HG02973 (cell line): ENCODE data around the gene FAM9B.
"Not testable (repeated sequence)": the region's sequence is repeated elsewhere in the genome, so short reads cannot be mapped to it uniquely, and the experiment has no call there.

ENCODE experiments used
- ATAC-seq: cut with Tn5 transposase; IDR thresholded peaks from one replicate; pipeline ENCODE4 v1.9.1; 2021; ENCODE audit warnings: moderate library complexity; ENCODE audit not compliant: unreplicated experiment

FAM9B gene

DNA sequence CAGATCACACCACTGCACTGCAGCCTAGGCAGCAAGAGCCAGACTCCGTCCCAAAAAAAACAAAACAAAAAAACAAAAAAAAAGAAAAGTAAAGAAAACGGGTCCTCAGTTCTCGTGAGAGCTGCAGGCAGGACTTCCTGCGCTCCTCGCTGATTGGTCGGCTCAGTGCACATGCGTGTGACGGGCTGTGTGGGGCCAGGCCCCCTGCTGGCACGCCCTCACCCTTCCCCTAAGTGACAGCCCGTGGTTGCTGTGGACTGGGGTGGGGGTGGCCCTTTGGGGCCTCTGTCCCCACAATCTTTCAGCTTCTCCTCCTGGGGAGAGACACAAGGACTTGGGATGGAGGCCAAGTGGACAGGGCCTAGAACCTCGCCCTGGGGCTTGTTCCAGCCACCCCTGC, at the start of gene FAM9B:
FAM9B (minus strand) TSS at position 139 of the 400 bp plus-strand sequence. CDS start 1,141 bp downstream, outside the sequence.
- no peak for ATAC-seq

DNA sequence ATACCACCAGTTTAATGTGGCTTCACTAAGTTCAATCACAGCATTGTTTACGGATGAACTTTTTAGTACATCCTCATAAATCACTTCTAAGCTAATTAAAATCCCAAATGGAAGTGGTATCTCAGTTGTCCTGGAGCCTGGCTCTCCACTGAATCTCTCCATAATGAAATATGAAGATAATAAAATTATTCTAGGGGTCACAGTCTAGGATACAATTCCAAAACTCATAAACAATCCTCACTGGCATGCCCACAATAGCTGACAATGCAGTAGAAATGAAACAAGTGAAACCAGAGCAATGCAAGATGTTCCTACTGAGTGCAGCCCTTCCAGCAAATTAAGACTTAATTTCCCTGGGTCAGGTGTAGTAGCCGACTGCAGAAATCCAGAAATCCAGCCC, 47.3 kb upstream of the FAM9B start:
- ATAC-seq, result no peak

DNA sequence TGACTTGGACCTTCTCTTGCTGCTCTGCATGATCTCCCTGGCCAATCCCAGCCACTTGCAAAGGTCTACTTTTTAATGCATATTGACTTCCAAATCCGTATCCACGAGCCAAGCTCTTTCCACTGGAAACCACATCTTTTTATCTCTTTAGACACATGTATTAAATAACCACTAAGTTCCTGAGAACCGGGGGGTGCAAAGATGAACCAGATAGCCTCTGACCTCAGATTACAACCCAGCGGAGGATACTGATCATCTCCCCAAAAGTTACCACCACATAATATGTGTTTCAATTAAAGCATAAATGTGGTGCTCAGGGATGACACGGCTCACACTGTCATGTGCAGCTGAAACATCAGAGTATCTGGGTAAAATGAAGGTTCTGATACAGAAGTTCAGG, 40.4 kb upstream of the FAM9B start:
- no peak for ATAC-seq

DNA sequence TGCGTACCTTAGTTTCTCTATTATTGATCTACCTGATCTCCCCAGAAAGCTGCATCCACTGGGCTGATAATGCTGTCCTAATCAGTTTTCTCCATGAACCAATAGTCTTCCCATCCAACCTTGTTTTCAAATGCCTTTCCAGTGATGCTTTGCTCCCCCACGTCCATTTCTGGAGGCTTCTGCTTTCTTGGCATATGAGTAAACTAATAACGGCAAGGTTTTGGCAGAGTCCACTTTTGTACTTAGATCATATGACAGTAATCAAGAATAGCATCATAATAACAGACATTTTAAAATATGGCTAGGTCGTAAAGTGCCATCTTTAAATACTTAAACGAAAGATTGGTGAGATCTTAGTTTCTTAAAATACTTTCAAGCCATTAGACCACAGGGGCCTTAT, 38.4 kb upstream of the FAM9B start:
- no peak for ATAC-seq

DNA sequence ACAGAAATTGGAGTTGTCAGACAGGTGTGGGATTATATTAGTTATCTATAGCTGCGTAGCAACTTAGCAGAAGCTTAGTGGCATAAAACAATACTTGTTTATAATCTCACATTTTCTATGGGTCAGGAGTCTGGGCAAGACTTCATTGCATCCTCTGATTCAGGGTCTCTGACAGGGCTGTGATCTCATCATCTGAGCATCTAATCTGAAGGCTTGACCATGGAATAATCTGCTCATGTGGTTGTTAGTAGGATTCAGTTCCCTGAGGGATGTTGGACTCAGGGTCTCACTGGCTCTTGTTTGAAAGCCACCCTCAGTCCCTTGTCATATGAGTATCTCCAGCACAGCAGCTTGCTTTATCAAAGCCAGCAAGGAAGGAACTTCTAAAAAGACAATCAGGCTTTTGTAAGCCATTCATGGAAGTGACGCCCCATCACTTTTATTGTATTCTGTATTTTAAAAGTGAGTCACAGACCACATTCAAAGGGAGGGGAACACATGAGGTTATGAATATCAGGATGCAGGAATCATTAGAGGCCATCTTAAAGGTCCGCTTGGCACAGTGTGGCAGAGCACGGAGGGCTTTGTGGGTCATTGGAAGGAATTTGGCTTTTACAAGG, 37.2 kb upstream of the FAM9B start:
- no peak for ATAC-seq

DNA sequence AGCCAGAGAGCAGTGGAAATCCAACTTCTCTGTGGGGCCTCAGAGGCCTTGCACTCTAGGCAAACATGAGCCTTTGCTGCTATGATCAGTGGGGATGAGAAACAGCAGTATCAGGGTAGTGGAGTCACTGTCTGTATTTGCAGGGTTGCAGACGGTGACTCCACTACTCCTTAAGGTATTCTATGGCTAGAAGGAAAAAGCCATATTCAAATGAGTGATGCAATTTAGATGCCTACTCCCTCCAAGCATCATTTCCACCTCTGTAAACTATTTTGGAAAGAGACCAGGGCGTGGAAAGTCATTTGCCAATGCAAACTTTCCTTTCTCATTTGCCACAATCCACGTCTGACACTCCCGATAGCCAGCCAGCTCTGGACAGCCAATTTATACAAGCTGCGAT, 35.6 kb upstream of the FAM9B start:
- ATAC-seq, result no peak

DNA sequence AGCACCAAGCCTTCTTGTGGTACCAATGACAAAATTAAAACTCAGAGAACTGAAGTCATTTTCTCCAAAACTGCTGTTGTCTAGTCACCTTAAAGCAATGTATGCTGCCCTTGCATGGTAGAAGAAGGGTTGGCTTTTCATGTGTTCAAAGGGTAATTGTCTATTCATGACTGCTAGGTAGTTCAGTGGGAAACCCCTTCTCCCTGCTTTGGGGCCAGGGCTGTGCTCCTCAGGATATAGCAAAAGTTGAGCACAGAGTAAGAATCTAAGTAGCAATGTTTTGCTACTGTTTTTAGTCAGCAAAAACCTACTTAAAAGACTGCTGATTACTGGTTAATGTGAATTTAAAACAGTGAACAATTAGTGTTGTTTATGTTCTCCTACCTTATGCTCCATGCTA, 30.8 kb upstream of the FAM9B start:
- no peak for ATAC-seq

DNA sequence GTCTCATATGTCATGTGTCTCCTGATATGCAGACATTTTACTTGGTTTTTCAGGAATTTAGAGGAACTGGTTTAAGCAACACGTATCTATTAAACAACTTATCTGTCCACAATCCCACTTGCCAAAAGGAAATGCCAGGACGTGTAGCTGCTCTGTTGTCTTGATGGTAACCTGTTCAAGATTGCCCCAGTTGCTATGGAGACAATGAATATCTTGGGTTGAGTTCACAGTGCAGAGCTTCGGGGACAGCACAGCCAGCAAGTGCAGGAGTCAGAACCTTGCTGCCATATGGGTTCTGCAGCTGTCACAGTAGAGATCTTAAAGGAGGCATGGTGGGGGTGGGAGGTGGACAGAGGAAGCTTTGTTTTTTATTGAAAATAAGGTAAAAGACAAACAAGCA, 28.7 kb upstream of the FAM9B start:
- no peak for ATAC-seq

DNA sequence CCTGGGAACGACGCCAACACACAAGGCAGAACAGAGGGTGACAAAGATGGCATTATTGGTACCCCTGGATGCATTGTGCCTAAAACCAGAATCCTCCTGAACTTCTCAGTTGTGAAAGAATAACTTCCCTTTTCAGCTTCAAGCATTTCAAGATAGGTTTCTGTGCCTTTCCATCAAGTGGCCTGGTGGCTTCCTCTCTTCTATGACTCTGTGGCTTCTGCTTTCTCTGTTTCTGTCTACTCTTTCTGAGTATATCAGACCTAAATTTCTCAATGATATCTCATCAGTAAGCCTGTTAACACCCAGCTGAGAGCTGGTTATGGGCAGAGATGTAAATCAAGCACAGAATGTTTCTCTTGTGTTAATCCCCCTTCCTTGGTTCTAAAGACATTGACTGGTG, 21.4 kb upstream of the FAM9B start:
- no peak for ATAC-seq

DNA sequence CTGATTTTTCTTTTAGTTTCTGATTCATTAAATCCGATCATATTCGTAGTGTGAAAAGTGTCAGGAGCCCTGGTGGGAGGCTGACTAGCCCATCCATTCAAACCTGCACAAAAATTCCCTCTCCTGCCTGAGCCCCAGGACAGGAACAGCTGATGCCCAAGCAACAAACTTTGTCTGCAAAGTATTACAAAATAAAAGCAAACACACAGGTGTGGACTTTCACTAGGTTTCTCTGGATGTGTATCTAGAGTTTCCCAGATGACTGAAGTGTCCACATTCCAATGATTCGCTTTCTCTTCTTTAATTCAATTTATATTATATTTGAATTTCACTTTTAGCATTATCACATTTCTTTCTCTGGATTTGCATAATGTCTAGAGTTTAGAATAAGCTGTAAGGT, 18.2 kb upstream of the FAM9B start:
- no peak for ATAC-seq

DNA sequence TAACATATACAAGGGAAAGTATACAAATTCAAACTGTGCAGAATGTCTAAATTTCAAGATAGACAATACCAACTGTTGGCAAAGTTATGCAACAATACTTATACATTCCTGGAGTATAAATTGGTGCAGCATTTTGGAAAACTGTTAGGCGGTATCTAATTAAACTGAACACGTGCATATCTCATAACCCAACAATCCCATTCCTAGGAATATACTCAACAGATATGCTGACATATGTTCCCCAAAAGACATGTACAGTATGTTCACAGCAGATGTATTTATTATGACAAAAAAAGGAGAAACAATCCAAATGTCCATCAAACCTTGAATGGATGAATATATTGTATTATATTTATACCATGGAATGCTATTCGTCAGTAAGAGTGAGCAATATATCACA, 16.4 kb upstream of the FAM9B start:
- ATAC-seq, result no peak

DNA sequence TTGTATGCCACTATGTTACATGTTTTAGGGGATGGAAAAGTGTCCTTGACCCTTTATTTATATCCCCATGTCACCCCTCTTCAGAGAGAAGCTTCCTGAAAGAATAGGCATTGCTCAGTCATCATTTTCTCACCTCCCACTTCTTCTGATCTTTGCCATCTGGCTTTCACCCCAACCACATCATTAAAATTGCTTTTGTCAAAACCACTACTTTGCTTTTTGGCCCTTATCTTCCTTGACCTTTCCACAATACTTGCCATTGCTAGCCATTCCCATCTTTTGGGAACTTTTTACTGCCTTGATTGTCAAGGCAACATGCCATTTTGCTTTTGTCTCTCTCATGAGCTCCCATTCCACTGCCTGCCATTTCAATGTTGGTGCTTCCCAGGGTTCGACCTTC, 14.9 kb upstream of the FAM9B start:
- ATAC-seq, result no peak

DNA sequence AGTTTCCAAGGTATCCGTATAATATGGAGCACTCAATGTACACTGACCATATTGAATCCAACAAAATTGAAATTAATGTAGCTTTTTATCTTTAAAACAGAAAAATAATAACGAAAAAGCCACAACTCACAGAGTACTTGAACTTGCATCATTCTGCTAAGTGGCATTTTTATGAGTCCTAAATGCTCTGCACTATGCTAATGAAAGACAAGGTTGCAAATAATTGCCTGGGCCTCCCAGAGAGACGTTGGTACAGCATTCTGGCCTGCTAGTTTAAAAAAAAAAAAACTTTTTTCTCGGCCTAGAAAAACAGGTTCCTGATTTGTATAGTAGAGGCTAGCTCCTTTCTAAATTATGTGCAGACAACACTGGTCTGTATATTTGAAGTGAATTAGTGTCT, 4.3 kb upstream of the FAM9B start:
- ATAC-seq, result no peak

DNA sequence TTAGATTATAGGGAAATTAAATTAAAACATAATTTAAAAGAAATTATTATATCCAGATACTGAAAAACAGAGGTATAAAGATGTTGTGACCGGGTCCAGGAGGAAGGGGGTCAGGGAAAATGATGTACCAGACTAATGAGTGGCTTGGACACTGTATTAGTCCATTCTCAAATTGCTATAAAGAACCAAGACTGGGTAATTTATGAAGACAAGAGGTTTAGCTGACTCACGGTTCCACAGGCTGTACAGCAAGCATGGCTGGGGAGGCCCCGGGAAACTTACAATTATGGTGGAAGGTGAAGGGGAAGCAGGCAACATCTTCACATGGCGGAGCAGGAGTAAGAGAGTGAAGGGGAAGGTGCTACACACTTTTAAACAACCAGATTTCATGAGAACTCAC, 3.4 kb upstream of the FAM9B start:
- ATAC-seq, result no peak

DNA sequence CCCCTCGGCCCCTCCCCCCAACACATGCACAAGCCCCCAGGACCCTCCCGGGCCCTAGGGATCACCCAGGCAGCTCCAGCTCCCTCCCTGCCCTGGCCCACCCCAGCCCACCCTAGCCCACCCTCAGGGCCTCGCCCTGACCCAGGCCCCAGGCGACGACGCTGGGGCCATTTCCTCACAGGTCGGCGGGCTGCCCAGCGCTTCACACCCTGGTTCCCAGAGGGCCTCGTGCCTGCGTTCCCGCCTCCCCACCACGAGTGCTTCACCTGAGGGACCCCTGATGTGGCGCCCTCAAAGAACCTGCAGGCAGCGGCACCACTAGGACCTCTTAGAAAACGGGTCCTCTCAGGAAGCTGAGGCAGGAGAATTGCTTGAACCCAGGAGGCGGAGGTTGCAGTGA, 341 bp downstream of the FAM9B start:
- no peak for ATAC-seq

DNA sequence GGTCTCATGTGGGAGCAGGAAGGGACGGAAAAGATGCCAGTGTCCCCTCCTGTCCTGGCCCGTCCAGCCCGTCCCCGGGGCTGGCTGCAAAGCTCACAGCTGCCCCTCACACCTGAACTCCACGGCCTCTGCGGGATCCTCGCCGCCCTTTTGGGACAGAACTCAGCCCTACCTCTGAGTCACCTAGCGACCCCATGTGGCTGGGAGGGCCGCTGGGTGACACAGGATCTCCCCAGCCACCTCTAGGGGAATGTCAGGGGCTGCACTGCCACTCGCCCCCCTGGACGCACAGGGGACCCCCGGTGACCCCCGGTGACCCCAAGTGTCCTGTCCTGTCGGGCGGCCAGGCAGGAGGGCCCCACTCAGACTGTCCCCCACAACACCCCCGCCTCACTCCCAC, 748 bp downstream of the FAM9B start:
- no peak for ATAC-seq

DNA sequence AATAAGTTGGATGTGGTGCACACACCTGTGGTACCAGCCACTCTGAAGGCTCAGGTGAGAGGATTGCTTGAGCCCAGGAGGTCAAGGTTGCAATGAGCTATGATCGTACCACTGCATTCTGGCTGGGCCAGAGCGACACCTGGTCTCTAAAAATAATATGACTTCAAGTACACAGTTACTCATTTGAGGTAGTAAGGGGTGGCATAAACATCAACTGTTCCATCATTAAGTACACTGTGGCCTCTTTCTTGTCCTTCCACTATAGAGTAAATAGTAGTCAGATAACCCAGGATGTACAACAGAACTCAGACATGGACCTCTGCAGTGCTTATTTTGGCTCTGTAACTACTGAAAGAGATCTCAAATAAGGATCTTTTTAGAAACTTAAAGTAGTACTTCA, 10.6 kb downstream of the FAM9B start:
- ATAC-seq, result no peak

DNA sequence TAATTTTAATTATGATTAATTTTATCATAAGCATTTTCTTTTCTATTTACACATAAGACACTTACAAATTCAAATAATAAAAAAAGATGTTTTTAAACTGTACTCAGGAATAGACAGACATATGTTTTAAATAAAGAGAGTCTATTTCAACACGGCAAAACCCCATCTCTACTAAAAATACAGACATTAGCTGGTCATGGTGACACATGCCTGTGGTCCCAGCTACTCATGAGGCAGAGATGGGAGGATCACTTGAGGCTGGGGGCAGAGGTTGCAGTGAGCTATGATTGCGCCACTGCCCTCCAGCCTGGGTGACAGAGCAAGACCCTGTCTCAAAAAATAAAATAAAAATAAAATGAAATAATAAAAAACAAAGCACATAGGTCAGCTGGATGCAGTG, 14.8 kb downstream of the FAM9B start:
- no peak for ATAC-seq

DNA sequence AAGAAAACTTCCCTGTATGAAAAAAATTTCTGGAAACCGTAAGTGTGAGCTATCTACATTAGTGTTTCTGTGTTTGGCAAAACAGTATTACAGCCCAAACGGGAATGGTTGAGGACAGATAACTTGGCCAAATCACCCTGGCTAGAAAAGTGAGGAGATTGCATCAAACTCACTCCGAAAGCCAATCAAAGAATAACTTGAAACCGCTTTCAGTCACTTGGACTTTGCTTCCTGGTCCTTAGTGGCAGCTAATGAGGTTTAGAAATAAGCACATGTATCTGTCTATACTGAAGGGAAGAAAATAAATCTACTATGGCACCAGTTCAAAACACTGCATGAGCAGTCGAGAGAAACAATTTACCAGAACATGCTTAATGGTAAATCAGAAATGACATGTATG, 15.6 kb downstream of the FAM9B start:
- not testable (repeated sequence) for ATAC-seq

DNA sequence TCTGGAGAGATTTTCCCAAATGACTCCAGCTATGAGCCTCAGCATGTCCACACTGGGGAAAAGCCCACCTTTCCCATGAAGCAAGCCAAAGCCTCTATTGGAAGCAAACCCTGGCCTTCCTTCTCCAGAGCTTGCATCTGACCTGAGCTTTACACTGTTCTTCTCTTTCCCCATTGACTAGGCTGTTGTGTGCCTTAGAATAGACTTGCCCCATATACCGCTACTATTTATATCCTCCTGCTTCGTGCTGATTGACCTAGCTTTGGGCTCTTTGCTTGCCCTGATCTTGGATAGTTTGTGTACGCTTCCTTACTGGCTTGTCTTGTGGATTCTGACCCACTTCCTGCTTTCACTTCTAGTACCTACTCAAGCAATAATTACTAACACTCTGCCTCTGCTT, 30.9 kb downstream of the FAM9B start:
- ATAC-seq, result no peak

DNA sequence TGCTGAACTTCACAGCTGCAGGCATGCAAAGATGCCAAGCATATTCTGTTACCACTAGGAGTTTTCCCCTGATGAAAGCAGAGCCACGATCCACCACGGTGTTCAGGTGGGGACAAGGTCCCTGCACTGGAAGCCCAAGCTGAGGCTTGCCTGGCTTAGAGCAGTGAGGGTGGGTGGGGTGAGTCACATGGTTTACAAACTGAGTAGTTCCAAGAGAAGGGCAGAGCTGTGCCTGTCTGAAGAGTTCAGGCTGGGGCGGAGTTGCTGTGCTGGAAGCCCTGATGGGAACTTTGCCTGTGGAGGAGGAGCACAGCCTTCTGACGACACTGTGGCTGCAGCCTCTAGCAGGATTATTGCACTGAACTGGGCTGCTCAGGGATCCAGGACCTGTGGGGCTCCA, 45.5 kb downstream of the FAM9B start:
- no peak for ATAC-seq

DNA sequence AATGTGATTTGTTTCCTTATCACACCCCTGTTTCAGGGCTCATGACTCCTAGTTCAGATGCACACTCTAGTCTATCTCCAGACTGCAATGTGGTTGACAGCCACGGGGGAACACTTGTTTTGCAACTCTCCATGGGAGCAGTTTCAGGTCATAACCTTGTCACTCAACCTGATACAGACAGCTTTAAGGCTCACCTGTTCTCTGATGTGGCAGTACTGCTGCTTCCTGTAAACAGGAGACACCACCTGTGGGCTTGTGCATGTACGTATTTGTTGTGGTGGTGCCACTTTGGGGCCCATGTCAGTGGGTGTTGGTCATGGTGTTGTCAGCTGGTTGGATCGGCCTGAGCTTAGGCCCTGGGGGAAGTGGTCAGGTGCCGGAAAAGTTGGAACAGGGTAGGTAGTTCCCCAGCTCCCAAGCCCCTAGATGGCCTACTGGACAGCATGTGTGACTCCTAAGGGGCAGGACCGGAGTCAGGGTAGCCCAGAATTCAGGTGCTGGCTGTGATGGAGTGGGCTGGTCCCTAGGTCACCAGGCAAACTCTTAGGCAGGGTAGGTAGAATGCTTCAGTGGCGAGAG, 46.2 kb downstream of the FAM9B start:
- ATAC-seq, result no peak

DNA sequence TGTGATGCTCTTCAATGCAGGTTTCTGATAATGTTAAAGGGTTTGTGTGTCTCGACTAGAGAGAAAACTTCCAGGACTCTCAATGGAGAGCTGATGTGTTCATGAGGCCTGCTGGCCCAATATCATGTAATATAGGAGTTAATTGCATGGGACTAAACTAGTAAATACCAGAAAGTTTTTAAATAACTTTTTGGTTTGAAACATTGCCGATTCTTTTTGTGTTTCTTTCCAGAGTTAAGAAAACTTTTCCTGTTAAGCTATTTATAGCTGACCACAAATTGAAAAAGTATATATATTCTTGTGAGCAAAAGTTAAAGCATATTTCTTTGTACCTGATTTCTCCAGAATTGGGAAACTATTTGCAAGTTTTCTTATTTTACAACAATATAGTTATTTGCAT, 49.7 kb downstream of the FAM9B start:
- no peak for ATAC-seq
